ENCODE data around the gene HSP90AA1. TPM values are rescaled to one million over a fixed set of nuclear protein-coding genes. Genes with fewer than 3 reads are reported as not detected.

The HSP90AA1 gene
- total and polyA plus RNA-seq, 2 of the 8 experiments (the other 6 are each of a cell fraction or from before 2014, with no cell fraction given), result 339 to 878 TPM

DNA sequence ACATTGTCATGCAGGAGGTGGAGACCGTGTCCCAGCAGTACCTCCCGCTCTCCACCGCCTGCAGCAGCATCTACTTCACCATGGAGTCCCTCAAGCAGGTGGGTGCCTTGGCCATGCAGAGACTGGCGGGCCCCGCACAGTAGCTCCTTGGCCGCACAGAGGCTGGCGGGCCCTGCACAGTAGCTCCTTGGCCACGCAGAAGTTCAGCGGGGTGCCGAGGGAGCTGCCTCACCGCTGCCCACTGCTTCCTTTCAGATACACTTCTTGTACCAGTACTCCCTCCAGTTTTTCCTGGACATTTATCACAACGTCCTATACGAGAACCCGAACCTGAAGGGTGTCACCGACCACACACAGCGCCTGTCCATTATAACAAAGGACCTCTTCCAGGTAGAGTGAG is 47.7 kb downstream of the HSP90AA1 start (continued):
- TF ChIP-seq, protein P1, sequence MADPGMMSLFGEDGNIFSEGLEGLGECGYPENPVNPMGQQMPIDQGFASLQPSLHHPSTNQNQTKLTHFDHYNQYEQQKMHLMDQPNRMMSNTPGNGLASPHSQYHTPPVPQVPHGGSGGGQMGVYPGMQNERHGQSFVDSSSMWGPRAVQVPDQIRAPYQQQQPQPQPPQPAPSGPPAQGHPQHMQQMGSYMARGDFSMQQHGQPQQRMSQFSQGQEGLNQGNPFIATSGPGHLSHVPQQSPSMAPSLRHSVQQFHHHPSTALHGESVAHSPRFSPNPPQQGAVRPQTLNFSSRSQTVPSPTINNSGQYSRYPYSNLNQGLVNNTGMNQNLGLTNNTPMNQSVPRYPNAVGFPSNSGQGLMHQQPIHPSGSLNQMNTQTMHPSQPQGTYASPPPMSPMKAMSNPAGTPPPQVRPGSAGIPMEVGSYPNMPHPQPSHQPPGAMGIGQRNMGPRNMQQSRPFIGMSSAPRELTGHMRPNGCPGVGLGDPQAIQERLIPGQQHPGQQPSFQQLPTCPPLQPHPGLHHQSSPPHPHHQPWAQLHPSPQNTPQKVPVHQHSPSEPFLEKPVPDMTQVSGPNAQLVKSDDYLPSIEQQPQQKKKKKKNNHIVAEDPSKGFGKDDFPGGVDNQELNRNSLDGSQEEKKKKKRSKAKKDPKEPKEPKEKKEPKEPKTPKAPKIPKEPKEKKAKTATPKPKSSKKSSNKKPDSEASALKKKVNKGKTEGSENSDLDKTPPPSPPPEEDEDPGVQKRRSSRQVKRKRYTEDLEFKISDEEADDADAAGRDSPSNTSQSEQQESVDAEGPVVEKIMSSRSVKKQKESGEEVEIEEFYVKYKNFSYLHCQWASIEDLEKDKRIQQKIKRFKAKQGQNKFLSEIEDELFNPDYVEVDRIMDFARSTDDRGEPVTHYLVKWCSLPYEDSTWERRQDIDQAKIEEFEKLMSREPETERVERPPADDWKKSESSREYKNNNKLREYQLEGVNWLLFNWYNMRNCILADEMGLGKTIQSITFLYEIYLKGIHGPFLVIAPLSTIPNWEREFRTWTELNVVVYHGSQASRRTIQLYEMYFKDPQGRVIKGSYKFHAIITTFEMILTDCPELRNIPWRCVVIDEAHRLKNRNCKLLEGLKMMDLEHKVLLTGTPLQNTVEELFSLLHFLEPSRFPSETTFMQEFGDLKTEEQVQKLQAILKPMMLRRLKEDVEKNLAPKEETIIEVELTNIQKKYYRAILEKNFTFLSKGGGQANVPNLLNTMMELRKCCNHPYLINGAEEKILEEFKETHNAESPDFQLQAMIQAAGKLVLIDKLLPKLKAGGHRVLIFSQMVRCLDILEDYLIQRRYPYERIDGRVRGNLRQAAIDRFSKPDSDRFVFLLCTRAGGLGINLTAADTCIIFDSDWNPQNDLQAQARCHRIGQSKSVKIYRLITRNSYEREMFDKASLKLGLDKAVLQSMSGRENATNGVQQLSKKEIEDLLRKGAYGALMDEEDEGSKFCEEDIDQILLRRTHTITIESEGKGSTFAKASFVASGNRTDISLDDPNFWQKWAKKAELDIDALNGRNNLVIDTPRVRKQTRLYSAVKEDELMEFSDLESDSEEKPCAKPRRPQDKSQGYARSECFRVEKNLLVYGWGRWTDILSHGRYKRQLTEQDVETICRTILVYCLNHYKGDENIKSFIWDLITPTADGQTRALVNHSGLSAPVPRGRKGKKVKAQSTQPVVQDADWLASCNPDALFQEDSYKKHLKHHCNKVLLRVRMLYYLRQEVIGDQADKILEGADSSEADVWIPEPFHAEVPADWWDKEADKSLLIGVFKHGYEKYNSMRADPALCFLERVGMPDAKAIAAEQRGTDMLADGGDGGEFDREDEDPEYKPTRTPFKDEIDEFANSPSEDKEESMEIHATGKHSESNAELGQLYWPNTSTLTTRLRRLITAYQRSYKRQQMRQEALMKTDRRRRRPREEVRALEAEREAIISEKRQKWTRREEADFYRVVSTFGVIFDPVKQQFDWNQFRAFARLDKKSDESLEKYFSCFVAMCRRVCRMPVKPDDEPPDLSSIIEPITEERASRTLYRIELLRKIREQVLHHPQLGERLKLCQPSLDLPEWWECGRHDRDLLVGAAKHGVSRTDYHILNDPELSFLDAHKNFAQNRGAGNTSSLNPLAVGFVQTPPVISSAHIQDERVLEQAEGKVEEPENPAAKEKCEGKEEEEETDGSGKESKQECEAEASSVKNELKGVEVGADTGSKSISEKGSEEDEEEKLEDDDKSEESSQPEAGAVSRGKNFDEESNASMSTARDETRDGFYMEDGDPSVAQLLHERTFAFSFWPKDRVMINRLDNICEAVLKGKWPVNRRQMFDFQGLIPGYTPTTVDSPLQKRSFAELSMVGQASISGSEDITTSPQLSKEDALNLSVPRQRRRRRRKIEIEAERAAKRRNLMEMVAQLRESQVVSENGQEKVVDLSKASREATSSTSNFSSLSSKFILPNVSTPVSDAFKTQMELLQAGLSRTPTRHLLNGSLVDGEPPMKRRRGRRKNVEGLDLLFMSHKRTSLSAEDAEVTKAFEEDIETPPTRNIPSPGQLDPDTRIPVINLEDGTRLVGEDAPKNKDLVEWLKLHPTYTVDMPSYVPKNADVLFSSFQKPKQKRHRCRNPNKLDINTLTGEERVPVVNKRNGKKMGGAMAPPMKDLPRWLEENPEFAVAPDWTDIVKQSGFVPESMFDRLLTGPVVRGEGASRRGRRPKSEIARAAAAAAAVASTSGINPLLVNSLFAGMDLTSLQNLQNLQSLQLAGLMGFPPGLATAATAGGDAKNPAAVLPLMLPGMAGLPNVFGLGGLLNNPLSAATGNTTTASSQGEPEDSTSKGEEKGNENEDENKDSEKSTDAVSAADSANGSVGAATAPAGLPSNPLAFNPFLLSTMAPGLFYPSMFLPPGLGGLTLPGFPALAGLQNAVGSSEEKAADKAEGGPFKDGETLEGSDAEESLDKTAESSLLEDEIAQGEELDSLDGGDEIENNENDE (IDR thresholded peaks at IDR 0.05; ENCODE audit: insufficient replicate concordance, low read length), result no peak
- TF ChIP-seq CTBP2 (IDR thresholded peaks at IDR 0.05; ENCODE audit: borderline replicate concordance, insufficient read depth, insufficient read length, low read length) (no peak), RFX5 (IDR thresholded peaks at IDR 0.05; ENCODE audit: borderline replicate concordance, low read depth, low read length) (no peak), BACH1 (IDR thresholded peaks at IDR 0.05; ENCODE audit: low read length) (no peak), MAFK (IDR thresholded peaks at IDR 0.05; ENCODE audit: low read depth, low read length) (no peak), KDM5A (IDR thresholded peaks at IDR 0.05; ENCODE audit: low read length) (no peak), SAP30 (IDR thresholded peaks at IDR 0.05; ENCODE audit: insufficient read depth, insufficient replicate concordance, low read length) (no peak)
- TF ChIP-seq, protein P2, sequence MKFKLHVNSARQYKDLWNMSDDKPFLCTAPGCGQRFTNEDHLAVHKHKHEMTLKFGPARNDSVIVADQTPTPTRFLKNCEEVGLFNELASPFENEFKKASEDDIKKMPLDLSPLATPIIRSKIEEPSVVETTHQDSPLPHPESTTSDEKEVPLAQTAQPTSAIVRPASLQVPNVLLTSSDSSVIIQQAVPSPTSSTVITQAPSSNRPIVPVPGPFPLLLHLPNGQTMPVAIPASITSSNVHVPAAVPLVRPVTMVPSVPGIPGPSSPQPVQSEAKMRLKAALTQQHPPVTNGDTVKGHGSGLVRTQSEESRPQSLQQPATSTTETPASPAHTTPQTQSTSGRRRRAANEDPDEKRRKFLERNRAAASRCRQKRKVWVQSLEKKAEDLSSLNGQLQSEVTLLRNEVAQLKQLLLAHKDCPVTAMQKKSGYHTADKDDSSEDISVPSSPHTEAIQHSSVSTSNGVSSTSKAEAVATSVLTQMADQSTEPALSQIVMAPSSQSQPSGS (IDR thresholded peaks at IDR 0.05; ENCODE audit: low read length), result no peak

All from H1 (cell line).